NOMO-1 treated with dmso at 0.1 percent for 144 hours (cell line): ENCODE measurements around the gene RSU1.
A peak's percentile ranks its signal among the peaks of the same experiment; 100 is the strongest.

Experiments used
- DNase-seq: peaks from one replicate; lab custom pipeline; 2025; ENCODE audit not compliant: unreplicated experiment; lab: John Stamatoyannopoulos, UW

Gene RSU1

DNA sequence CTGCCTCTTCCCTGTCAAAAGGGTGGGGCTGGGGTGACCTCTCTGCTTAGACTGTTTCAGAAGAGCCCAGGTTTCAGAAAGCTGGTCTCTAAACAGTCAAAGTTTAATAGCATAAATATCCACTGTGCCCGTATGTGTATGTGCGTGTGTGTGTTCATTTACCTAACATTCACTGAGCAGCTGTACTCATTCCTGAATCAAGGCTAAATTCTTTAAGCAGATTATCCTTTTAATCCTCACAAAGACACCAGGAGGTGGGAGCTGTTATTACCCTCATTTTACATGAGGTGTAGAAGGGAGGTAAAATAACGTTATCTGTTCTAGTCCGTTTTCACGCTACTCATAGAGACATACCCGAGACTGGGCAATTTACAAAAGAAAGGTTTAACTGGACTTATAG lies 72.2 kb downstream of the RSU1 start:
- DNase-seq = no peak

DNA sequence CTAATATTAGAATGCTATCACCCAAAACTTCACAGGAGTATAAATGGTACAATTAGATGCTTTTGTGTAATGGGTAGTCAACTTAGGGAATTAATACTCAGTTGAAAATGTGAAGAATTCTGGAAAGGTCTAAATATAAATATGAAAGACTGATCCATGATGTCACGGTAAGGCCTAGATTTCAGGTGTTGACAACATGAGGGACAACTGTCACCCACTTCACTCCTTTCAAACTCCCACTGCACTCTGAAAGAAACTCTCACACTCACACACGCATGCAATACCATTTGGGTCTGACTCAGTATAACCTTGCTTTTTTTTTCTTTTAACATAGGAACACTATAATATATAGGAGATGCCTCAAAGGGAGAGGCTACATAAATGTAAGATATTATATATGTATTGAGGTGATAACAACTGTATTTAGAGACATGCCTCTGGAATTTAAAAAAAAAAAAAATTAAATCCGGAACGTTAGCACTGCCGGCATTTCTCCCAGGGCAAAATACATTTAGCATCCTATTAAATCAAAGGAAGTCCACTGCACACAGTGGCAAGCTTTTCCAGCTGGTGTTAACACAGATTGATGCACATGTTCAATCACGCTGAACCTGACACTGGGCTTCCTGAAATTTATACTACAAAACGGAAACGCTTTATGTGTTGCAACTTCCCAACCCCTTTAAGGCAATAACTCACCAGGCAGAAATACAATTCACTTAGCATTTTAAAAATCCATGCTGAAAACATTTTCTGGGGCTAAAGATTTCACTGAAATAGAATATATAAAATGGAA lies 74.9 kb downstream of the RSU1 start:
- peak; percentile 74 for DNase-seq

DNA sequence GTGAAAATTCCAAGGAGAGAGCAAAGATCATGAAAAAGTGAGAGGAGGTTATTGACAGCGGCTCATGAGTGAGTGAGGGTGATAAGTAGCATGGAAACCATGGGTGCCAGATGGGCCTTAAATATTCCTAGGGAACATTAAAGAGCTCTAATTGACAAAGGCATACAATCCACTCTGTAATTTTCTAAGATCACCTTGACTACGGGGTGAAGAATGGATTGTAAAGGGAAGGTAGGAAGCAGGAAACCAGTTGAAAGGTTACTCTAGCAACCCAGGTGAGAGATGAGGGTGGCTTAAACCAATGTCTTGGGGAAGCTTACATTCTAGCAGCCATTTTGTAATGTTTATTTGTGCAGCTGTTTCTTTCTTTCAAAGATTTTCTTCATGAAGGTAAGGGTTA lies 75.7 kb downstream of the RSU1 start:
- DNase-seq = no peak

DNA sequence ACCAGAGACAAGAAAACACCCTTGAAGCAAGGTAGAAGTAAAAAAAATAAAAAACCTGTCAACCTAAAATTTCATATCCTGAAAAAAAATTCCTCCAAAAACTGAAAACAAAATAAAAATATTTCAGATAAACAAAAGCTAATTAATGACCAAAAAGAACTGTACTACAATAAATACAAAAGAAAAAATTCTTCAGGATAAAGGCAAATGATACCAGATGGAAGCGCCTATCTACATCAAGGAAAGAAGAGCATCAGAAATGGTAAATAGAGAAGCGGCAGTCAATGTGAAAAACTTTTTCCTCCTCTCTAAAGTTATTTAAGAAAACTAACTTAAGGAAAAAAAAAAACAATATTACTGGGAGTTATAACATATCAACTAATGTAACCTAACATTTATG lies 79.8 kb downstream of the RSU1 start:
- no peak for DNase-seq

DNA sequence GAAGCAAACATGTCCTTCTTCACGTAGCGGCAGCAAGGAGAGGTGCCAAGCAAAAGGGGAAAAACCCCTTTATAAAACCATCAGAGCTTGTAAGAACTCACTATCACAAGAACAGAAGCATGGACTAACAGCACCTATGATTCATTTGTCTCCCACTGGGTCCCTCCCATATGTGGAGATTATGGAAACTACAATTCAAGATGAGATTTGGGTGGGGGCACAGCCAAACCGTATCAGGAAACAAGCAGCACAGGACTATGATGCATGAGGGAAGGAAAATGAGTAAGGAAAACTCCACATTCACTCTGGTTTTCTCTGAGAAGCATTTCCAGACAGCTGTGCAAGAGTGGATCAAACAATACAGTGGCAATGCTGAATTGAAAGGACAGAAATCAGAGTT lies 81.6 kb downstream of the RSU1 start:
- no peak for DNase-seq

DNA sequence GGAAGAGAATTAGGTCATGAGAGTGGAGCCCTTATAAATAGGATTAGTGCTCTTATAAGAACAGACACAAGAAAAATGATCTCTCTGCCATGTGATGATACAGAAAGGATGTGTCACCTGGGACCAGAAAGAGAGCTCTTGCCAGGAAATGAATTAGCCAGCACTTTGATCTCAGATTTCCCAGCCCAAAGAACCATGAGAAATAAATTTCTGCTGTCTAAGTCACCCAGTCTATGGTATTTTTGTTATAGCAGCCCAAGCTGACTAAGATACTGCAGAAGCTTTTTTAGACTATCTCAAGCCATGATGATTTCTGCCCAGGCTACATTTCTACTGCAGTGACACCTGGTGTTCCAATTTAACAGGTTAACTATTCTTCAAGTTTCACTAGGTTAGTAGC lies 84.8 kb downstream of the RSU1 start:
- DNase-seq = no peak

DNA sequence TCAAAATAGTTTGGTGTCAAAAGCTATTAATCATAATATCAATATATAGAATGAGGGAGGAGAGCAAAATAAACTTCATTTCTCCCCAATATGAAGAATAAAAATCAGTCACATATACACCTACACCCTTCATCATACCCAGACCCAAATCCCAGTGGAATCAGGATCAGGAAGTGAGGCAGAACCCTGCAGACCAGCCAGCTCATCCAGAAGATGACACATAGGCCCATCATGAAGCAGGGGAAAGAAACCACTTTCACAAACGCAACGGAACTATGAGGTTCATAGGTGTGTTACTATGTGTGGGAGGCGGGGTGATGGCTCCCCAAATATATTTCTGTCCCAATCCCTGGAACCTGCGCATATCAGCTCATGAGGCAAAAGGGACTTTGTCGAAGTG lies 89.0 kb downstream of the RSU1 start:
- no peak for DNase-seq

DNA sequence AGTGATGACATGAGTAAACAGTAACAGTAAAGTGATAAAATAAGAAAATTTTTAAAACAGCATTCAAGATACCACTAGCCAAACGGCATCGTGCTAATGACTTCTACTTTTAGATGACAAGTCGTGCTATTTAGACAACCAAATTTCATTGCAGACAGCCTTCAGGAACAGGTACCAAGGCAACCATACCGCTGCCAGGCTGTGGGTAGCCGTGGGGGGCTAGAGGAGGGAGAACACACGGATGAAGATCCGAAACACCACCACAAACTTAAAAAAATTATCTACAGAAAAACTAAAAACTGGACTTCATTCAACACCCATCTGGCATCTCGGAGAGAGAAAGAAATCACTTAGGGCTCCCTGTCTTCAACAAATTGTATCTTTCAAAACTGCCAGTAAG lies 89.6 kb downstream of the RSU1 start:
- no peak for DNase-seq

DNA sequence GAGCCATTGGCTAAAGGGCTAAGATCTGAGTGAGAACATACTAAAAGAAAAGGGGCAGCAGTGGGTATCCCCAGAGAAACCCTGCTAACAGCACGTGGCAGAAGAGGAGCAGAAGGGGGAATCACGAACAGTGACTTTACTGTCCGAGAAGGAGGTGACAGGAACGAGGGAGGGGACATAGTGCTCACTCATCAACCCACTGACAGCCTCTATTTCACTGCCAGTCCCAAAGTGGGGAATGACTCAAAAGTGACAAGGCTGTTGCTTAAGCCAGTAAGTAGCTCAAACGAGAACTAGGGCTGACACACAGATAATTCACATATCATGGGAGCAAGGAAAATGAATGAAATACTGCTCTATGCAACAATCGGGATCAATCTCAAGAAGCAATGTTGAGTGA lies 92.7 kb downstream of the RSU1 start:
- no peak for DNase-seq

DNA sequence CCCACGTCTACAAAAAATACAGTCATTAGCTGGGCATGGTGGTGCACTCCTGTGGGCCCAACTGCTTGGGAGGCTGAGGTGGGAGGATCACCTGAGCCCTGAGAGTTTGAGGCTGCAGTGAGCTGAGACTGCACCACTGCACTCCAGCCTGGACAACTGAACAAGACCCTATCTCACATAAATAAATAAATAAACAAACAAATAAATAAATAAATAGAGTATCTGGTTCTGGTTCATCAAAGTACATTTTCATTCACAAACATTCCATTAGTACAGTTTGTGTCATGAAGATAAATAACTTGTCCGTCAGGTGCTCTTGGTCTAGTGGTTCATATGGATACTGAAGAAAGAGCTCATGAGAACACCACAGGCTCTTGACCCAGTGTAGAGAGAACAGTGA lies 96.4 kb downstream of the RSU1 start:
- DNase-seq = no peak

DNA sequence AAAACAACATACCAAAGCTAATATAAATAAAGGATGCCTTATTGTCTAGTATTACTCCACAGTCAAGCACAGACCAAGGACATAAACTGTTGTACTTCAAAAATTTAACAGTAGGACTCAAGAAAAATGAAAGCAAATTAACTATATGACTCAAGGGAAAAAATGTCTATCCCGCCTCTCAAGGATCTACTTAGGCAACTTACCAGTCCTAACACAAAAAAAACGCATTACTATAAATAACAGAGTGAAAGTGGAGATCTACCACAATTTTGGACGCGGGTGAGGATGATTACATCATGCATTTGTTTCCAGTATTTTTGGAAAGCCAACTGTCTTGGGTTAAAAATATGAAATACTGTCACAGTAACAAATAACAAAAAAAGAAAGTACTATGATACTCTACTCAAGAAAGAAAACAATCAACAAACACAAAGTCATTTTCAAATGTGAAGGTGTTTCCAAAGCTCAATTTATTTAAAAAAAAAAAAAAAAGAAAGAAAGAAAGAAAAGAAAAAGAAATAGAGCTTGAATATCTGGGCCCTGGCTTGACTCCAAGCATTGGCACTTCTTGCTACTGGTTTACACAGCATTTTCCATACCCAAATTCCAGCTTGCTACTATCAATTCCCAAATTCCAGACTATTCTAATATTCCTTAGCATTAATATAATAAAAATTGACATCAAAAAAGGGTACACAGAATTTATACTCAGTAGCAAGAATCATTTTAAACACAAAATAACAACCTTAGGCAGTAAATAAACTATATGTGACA lies 99.4 kb downstream of the RSU1 start:
- DNase-seq = peak; percentile 20

DNA sequence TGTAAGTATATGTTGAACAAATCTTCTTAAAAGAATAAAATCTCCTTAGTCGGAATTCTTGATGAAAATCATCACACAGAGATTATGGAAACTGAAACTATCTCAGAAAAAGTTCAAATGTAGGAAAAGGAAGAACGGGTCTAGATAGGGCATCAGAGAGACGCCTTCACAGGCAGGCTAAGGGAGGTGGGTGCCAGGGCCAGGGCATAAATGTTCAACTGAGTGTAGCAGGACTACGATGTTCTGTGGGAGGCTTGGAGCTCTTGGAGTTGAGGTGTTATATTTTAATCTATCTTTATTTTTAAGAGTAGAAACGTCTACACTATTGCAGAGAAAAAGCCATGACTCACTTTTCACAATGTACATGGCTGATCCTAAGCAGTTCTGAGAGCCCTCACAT lies 101.2 kb downstream of the RSU1 start:
- DNase-seq = no peak

DNA sequence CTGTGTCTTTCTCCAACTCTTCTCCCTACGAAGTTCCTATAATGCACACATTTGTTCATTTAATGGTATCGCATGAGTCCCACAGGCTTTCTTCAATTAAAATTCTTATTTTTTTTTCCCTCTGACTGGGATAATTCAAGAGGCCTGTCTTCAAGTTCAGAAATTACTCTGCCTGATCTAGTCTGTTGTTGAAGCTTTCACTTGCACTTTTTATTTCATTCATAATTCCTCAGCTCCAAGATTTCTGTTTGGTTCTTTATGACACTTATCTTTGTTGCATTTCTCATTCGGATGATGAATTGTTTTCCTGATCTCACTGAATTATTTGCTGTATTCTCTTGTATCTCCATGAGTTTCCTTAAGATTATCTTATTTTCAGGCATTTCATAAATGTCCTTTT lies 103.9 kb downstream of the RSU1 start:
- no peak for DNase-seq

DNA sequence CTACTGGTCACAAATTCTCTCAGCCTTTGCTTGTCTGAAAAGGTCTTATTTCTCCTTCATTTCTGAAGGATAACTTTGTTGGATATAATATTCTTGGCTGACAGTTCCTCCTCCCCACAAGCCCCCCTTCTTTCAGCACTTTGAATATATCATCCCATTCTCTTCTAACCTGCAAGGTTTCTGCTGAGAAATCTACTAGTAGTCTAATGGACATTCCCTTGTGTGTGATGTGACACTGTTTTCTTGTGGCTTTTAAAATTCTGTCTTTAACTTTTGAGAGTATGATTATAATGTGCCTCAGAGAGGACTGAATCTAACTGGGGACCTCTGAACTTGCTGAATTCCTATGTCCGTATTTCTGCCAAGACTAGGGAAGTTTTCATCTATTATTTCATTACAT lies 104.3 kb downstream of the RSU1 start:
- DNase-seq = no peak

DNA sequence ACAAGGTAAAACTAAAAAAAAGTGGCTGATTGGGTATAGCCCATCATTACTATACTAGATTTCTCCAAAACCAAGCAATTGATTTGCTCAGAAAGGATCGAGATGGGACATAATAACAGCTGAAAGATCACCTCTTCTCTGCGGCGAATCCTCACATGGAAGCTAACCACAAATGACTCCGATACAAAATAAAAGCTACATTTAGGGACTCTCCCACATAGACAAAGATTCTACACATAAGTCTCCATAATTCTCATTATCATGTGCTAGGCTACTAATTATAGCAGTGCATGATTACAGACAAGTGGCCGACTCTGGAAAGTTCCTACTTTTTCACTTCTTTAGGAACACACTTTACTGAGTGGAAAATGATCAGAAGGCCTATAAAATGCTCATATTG lies 116.9 kb downstream of the RSU1 start:
- DNase-seq = no peak

DNA sequence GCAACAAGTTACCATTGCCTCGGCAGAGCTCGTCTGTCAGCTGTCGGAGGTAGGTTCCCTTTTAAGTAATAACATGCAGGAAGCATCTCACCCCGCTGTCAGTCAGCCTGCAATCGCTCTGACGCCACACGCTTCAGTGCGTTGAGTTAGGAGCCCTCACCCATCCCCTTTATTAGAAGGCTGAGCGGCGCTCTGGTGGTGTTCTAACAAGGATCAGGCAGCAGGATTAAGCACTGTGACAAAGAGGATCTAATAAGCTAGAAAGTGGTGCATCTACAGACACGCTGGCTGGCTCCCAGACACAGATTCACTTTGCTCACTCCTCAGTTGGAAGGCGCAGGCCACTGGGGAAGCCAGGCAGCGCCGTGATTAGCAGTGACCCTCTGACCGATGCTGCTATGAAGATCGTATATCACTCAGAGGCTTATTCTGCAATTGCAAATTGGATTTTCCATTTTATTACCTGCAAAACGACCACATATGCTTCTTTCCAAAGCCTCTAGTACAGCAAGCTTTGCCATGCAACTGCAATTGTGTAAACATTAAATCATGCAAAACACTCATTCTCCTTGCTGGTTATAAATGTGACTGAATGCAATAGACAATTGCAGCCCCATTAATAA lies 117.7 kb downstream of the RSU1 start:
- no peak for DNase-seq

DNA sequence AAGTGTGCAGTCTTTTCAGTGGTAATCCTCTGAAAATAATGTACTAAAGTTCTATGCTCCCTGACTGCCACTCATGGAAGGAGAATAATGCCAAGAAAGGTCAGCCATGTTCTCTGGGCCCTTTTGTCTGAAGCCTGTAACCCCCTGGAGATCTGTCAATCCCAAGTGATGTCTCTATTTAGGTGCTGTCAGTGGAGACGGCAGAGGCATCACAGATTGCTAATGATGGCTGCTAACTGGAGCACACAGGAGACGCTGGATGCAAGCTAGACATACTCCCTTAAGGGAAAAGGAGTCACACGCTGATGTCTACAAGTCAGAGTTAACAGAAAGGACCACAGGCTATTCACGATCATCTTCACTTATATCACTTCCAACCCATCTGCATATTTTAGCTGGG lies 118.8 kb downstream of the RSU1 start:
- no peak for DNase-seq

DNA sequence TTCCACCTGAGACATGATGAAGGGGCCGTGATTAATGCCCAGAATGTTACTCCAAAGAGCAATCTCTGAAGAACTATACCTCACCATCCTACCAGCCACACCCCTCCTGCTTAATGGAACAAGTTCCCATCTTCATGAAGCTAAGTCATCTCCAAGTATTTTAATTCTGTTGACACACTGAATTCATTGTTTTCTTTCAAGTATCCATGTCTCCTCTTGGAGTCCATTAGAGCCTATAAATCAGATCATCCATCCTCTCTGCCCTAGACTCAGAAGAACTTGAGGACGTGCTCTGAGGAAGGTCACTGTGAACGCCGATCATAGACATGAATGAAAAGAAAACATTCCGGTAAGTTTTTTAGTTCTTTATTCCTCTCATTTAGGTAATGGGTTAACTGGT lies 126.8 kb downstream of the RSU1 start:
- DNase-seq = no peak

DNA sequence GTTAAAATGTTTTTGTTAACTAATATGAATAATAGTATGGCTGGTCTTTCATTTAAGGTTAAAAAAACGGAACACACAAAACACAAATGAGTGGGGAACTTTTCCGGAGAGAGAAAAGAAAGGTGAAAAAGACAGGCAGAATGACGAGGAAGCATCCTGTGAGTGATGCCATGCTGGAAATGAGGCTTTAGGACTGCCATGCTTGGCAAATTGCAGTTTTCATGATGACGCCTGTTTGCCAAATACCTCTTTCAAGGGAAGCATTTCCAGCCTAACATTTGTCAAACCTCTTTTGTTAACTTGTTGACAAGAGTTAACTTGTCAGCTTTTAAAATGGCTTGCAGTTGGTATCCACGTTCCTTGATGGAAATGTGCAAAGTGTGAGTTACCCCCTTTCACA lies 127.5 kb downstream of the RSU1 start:
- DNase-seq = no peak

DNA sequence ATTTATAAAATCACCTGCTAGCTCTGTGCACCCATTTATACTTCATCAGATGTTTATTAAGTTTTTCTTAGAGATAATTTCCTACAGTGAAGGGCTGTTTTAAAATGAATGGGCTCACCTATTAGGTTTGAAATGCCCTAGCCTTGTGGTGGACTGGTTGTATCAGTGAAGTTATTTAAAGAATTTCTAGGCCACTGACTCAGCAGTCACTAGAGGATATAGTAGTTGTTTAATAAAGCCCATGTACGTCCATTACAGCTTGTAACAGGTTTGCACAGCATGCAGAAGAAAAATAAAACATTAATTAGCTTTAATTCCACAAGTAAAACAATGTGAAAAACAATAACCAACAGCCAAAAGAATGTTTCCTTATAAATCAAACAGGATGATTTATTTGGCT lies 128.0 kb downstream of the RSU1 start:
- no peak for DNase-seq

DNA sequence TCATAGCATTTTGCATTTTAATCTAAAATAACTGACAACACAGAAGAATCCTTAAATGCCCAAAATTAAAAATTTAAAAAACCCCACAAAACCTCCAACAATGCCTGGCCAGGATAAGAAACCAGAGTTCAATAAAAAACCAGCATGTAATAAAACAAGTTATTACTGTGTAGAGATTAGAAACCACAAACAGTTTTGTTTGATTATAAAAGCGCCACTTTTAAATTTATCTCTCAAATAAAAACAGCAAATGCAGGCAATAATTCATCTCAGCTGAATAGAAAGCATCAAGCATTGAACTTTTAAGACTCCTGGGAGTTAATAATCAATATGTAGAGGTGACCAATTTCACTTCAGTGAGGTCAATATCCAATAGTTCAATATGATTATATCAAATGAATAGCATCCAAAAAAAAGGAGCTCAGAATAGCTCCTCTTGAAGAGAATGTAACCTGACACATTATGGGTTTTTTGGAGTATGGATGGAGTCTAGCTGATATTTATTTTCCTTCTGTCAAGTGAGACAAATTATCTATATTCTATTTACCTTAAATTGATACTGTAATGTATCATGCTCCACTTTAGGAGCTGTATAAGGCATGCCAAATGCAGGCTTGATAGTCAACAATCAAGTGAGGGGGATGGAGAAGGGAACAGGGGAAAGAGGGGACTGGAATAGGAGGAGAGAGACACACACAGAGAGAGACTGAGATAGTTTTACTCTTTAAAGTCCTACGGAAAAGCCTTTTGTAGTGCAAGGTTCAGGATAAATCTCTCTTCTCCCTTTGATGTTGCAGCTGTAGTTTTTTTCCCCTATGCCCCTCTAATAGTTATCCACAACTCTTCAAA lies 130.9 kb downstream of the RSU1 start:
- no peak for DNase-seq
